Neutrophil (primary cell): ENCODE results near the gene GNAI1.

Experiments
- H3K27ac ChIP-seq: fragments of 200-600 bp; sonication (generic); 2 replicates; pipeline ENCODE4 v1.5.1; 2016; ENCODE audit warnings: mild to moderate bottlenecking, moderate library complexity
- H3K27me3 ChIP-seq: fragments of 200-600 bp; sonication (generic); 2 replicates; pipeline ENCODE4 v1.6.0; 2016; ENCODE audit warnings: mild to moderate bottlenecking
- H3K36me3 ChIP-seq: fragments of 200-600 bp; sonication (generic); 2 replicates; pipeline ENCODE4 v1.5.1; 2017
- H3K4me1 ChIP-seq, 2 experiments: fragments of 200-600 bp in 1 of 2; sonication (generic) in 1 of 2; 1 replicate in 1 of 2; 2 replicates in 1 of 2; pipeline versions ENCODE4 v1.5.1 to v1.6.1; 2013 to 2016; ENCODE audit warnings: low read depth in 1 of 2, low read length in 1 of 2, mild to moderate bottlenecking in 1 of 2, moderate library complexity in 1 of 2; ENCODE audit not compliant: control insufficient read depth in 1 of 2, insufficient read depth in 1 of 2
- H3K4me3 ChIP-seq, 2 experiments: fragments of 200-600 bp in 1 of 2; sonication (generic) in 1 of 2; 1 replicate in 1 of 2; 2 replicates in 1 of 2; pipeline ENCODE4 v1.5.1; 2013 to 2016; ENCODE audit warnings: low read depth in 1 of 2, low read length in 1 of 2, mild to moderate bottlenecking in 1 of 2, moderate library complexity in 1 of 2
- H3K9me3 ChIP-seq: fragments of 200-600 bp; sonication (generic); 2 replicates; pipeline ENCODE4 v1.5.1; 2016
- CTCF ChIP-seq: fragments of 200-600 bp; sonication (generic); IDR thresholded peaks from 2 replicates; pipeline ENCODE4 v1.5.1; 2016; ENCODE audit warnings: antibody characterized with exemption

The GNAI1 gene

GRCh38 chr7:80224415-80224814, 89.8 kb downstream of the GNAI1 start:
- no peaks in the 10 kb centered on the region for H3K27me3 ChIP-seq
- no peak overlapping the region for H3K4me3 ChIP-seq
- no peak for TF ChIP-seq CTCF
- no peak overlapping the region for H3K27ac ChIP-seq
- H3K4me1 ChIP-seq: no peaks in the 10 kb centered on the region
- H3K36me3 ChIP-seq: no peaks in the 10 kb centered on the region
- no peaks in the 10 kb centered on the region for H3K9me3 ChIP-seq

- no peak overlapping the region for H3K4me3 ChIP-seq
- no peak for TF ChIP-seq CTCF
- H3K4me1 ChIP-seq: no peaks in the 10 kb centered on the region
- H3K27ac ChIP-seq: no peak overlapping the region
- H3K27me3 ChIP-seq: no peaks in the 10 kb centered on the region
- no peaks in the 10 kb centered on the region for H3K9me3 ChIP-seq
- no peaks in the 10 kb centered on the region for H3K36me3 ChIP-seq
Measured at GRCh38 chr7:80225361-80225760, 90.7 kb downstream of the GNAI1 start.

GRCh38 chr7:80226629-80227028, 92.0 kb downstream of the GNAI1 start:
- no peaks in the 10 kb centered on the region for H3K4me1 ChIP-seq
- TF ChIP-seq CTCF: no peak

GRCh38 chr7:80230327-80230726, 95.7 kb downstream of the GNAI1 start:
- H3K27ac ChIP-seq: no peak overlapping the region
- no peaks in the 10 kb centered on the region for H3K36me3 ChIP-seq
- no peak overlapping the region for H3K4me3 ChIP-seq
- H3K27me3 ChIP-seq: no peaks in the 10 kb centered on the region
- H3K9me3 ChIP-seq: no peaks in the 10 kb centered on the region
- no peak for TF ChIP-seq CTCF
- no peaks in the 10 kb centered on the region for H3K4me1 ChIP-seq

More at GRCh38 chr7:80226629-80227028, 92.0 kb downstream of the GNAI1 start:
- no peaks in the 10 kb centered on the region for H3K27me3 ChIP-seq
- no peaks in the 10 kb centered on the region for H3K36me3 ChIP-seq
- no peaks in the 10 kb centered on the region for H3K9me3 ChIP-seq
- no peak overlapping the region for H3K4me3 ChIP-seq
- no peak overlapping the region for H3K27ac ChIP-seq

GRCh38 chr7:80231707-80232106, 97.1 kb downstream of the GNAI1 start:
- no peak overlapping the region for H3K4me3 ChIP-seq
- H3K27ac ChIP-seq: no peak overlapping the region
- H3K36me3 ChIP-seq: no peaks in the 10 kb centered on the region

More at GRCh38 chr7:80231707-80232106, 97.1 kb downstream of the GNAI1 start:
- Histone ChIP-seq H3K4me1 (no peaks in the 10 kb centered on the region), H3K9me3 (no peaks in the 10 kb centered on the region), H3K27me3 (no peaks in the 10 kb centered on the region)
- no peak for TF ChIP-seq CTCF
